Natural killer cell (primary cell): ENCODE data around the gene SERPINA3. TPM values are rescaled to one million over a fixed set of nuclear protein-coding genes. Genes with fewer than 3 reads are reported as not detected.
"Not testable (repeated sequence)": the region's sequence is repeated elsewhere in the genome, so short reads cannot be mapped to it uniquely, and the experiment has no call there.

ENCODE experiments used
- ATAC-seq, 3 donors: fragments of 150-1000 bp in 2 of 3; fragments of 200-7000 bp in 1 of 3; cut with Tn5 transposase; 1 replicate in 1 of 3; 2 replicates in 2 of 3; pipeline ENCODE4 v1.10.0; 2021; ENCODE audit warnings: mild to moderate bottlenecking in 2 of 3, moderate library complexity in 2 of 3
- DNase-seq, 2 donors: peaks; one replicate each; pipeline versions ENCODE4 v3.0.0 to v3.0.0-alpha.2; 2013 to 2021; ENCODE audit warnings: mixed read lengths in 1 of 2
- H3K27ac ChIP-seq: one replicate; pipeline ENCODE4 v1.5.1; 2013; ENCODE audit warnings: mild to moderate bottlenecking, low read length
- H3K27me3 ChIP-seq: one replicate; pipeline ENCODE4 v1.6.1; 2013; ENCODE audit warnings: low read length; ENCODE audit not compliant: control insufficient read depth, insufficient read depth
- H3K36me3 ChIP-seq: one replicate; pipeline ENCODE4 v1.6.1; 2013; ENCODE audit warnings: low read length; ENCODE audit not compliant: control insufficient read depth, insufficient read depth
- H3K4me1 ChIP-seq: one replicate; pipeline ENCODE4 v1.6.1; 2013; ENCODE audit warnings: low read length; ENCODE audit not compliant: control insufficient read depth, insufficient read depth
- H3K4me3 ChIP-seq: one replicate; pipeline ENCODE4 v1.5.1; 2013; ENCODE audit warnings: low read length
- H3K9me3 ChIP-seq: one replicate; pipeline ENCODE4 v1.6.1; 2013; ENCODE audit warnings: low read length; ENCODE audit not compliant: control insufficient read depth, insufficient read depth
- H3K27ac Mint-ChIP-seq, 2 donors: one replicate each; pipeline ENCODE4 v1.8.0; 2022; ENCODE audit warnings: mild to moderate bottlenecking in 2 of 2, mixed read lengths in 2 of 2, moderate library complexity in 1 of 2
- H3K27me3 Mint-ChIP-seq, 2 donors: one replicate each; pipeline ENCODE4 v1.8.0; 2022; ENCODE audit warnings: low read depth in 2 of 2, mixed read lengths in 2 of 2
- H3K36me3 Mint-ChIP-seq: one replicate; pipeline ENCODE4 v1.8.0; 2022; ENCODE audit warnings: mixed read lengths
- H3K4me1 Mint-ChIP-seq, 2 donors: one replicate each; pipeline ENCODE4 v1.8.0; 2022; ENCODE audit warnings: mixed read lengths in 2 of 2
- H3K4me3 Mint-ChIP-seq: one replicate; pipeline ENCODE4 v1.8.0; 2022; ENCODE audit warnings: mild to moderate bottlenecking, moderate library complexity, mixed read lengths
- H3K9me3 Mint-ChIP-seq, 2 donors: one replicate each; pipeline ENCODE4 v1.8.0; 2022; ENCODE audit warnings: mixed read lengths in 2 of 2
- CTCF ChIP-seq: fragments of 200-600 bp; IDR thresholded peaks from one replicate; pipeline ENCODE4 v1.8.0; 2022; ENCODE audit warnings: antibody characterized with exemption
- WGBS: methylation state at CpG from one replicate; pipeline ENCODE4 v1.1.7; 2013; ENCODE audit warnings: missing lambda C conversion rate; ENCODE audit not compliant: insufficient coverage; 5-methylcytosine and 5-hydroxymethylcytosine counted together
- intact Hi-C: fragments of 100-400 bp; cut with micrococcal nuclease; formaldehyde crosslinking; loops from one replicate; pipeline ENCODE4 v1.14.2; 2022
- total RNA-seq, 4 donors: library from RNA; stranded (reverse); fragments of 120-200 nt in 1 of 4; gene quantifications; one replicate each; pipeline versions ENCODE4 v1.2.3 to v1.2.4, GENCODE V29; 2013 to 2022

SERPINA3 gene
- total RNA-seq, 3 donors from 2014 or later (not counting 1 experiment from before 2014, with no cell fraction given), result not detected

DNA sequence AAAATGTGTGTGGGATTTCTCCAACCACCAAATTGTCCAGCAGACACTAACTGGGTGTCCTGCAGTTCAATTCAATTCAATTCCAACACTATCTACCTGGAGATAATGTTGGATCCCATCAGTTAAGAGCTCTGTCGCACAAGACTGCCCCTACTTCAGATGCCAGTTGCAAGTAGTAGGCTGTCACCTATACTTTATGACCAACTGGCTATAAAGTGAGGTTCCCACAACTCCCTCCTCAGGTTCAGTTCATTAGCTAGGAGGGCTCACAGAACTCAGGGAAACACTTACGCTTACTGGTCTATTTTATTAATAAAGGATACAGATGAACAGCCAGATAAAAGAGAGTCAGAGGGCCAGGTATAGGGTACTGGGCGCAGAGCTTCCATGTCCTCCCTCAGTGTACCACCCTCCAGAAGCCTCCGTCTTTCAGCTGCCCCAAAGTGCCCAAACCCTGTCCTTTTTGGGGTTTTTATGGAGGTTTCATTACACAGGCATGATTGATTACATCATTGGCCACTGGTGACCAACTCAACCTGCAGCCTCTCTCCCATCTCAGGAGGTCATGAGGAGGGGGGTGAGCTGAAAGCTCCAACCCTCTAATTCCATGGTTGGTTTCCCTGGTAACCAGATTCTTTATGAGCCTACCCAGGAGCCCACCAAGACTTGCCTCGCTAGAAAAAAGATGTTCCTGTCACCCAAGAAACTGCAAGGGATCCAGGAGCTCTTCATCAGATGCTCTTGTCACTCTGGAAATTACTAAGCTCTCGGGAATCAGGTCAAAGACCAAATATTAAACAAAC lies 38.5 kb upstream of the SERPINA3 start:
- WGBS, result 79% methylated on average over 6 of the region's 6 CpGs
- no peaks in the 10 kb centered on the region for H3K36me3 Mint-ChIP-seq
- Histone ChIP-seq H3K9me3 (no peaks in the 10 kb centered on the region), H3K27me3 (no peaks in the 10 kb centered on the region), H3K36me3 (no peaks in the 10 kb centered on the region), H3K4me3 (no peak overlapping the region), H3K27ac (no peak overlapping the region), H3K4me1 (no peaks in the 10 kb centered on the region)
- no peak for TF ChIP-seq CTCF
- no peaks in the 10 kb centered on the region for H3K27me3 Mint-ChIP-seq
- H3K27ac Mint-ChIP-seq, result no peak overlapping the region
- DNase-seq (no peak), ATAC-seq (no peak)
- intact Hi-C loops, result no loop called here
- H3K4me1 Mint-ChIP-seq, result no peaks in the 10 kb centered on the region
- no peak overlapping the region for H3K4me3 Mint-ChIP-seq
- no peaks in the 10 kb centered on the region for H3K9me3 Mint-ChIP-seq

GRCh38 chr14:94574336-94574735 lies 37.9 kb upstream of the SERPINA3 start:
- intact Hi-C loops, result no loop called here
- no peak overlapping the region for H3K27ac ChIP-seq
- H3K4me1 Mint-ChIP-seq, result no peaks in the 10 kb centered on the region
- H3K9me3 Mint-ChIP-seq, result no peaks in the 10 kb centered on the region
- no peaks in the 10 kb centered on the region for H3K27me3 Mint-ChIP-seq
- H3K4me3 ChIP-seq, result no peak overlapping the region
- no peaks in the 10 kb centered on the region for H3K36me3 ChIP-seq
- H3K27me3 ChIP-seq, result no peaks in the 10 kb centered on the region
- H3K4me1 ChIP-seq, result no peaks in the 10 kb centered on the region
- no peak for ATAC-seq
- TF ChIP-seq CTCF, result no peak
- H3K36me3 Mint-ChIP-seq, result no peaks in the 10 kb centered on the region
- DNase-seq, result no peak
- H3K4me3 Mint-ChIP-seq, result no peak overlapping the region
- H3K27ac Mint-ChIP-seq, result no peak overlapping the region
- H3K9me3 ChIP-seq, result no peaks in the 10 kb centered on the region
- 88% methylated on average over 3 of the region's 3 CpGs for WGBS

DNA sequence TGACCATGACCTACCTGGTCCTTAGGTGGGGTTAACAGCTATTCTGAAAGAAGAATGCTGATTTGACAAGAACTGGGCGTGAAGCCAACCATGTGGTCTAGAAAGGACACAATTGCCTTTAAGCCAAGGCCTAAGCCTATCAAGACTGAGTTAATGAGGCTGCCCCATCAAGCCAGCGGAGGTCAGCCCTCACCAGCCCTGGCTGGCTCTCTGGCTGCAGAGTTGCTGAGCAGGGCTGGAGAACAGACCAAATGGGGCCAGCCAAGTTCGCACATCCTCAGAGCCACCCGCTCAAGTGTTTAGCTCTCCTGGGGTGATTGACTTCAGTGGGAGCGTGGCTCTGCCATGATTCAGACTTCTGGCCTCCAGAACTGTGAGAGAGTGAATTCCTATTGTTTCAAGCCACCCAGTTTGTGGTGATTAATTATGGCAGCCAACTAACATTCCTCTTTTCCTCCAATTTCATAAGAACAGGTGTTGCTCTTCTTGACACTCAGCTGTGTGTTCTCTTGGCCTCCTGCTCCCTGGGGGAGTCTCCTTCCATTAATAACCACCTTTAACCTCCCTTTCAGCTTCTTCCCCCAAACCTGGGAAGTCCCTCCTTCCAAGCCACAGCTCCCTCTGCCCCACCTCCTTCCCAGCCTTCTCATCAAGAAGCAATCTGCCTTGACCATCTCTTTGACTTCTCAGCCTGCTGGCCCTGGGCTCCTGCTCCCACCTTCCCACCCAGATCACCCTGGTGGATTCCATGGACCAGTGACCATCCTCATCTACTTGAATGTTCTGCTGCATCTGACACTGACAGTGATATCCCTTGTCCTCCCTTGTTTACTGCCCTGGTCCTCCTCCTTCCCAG lies 36.2 kb upstream of the SERPINA3 start:
- no peaks in the 10 kb centered on the region for H3K9me3 ChIP-seq
- no peaks in the 10 kb centered on the region for H3K9me3 Mint-ChIP-seq
- no peaks in the 10 kb centered on the region for H3K27me3 ChIP-seq
- no peaks in the 10 kb centered on the region for H3K27me3 Mint-ChIP-seq
- intact Hi-C loops, result no loop called here
- no peak for DNase-seq
- no peak overlapping the region for H3K4me3 Mint-ChIP-seq
- no peaks in the 10 kb centered on the region for H3K4me1 ChIP-seq
- no peak for TF ChIP-seq CTCF
- no peak overlapping the region for H3K4me3 ChIP-seq
- H3K27ac ChIP-seq, result no peak overlapping the region
- no peaks in the 10 kb centered on the region for H3K4me1 Mint-ChIP-seq
- H3K36me3 Mint-ChIP-seq, result no peaks in the 10 kb centered on the region
- WGBS, result 84% methylated on average over 4 of the region's 5 CpGs
- H3K27ac Mint-ChIP-seq, result no peak overlapping the region
- ATAC-seq, result no peak
- H3K36me3 ChIP-seq, result no peaks in the 10 kb centered on the region

DNA sequence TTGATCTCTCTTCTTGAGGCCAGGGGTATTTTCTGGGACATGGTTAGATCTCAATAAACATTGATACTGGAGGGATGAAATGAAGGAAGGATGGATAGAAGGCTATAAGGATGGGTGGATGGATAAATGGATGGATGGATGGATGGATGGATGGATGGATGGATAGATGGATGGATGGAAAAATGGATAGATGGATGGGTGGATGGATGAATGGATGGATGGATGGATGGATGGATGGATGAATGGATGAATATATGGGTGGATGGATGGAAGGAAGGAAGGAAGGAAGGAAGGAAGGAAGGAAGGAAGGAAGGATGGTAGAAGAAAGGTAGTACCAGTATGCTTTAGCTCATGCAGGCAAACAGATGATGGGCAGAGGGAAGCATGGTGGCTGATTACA lies 34.7 kb upstream of the SERPINA3 start:
- H3K27ac ChIP-seq, intact Hi-C loops, H3K27ac Mint-ChIP-seq, H3K27me3 ChIP-seq, H3K4me3 ChIP-seq, ATAC-seq, H3K4me3 Mint-ChIP-seq, H3K27me3 Mint-ChIP-seq, DNase-seq, H3K9me3 ChIP-seq, H3K36me3 Mint-ChIP-seq, H3K9me3 Mint-ChIP-seq, H3K4me1 ChIP-seq, H3K4me1 Mint-ChIP-seq, H3K36me3 ChIP-seq: not testable (repeated sequence)
